Keratinocyte (primary cell): ENCODE data around the gene PLG.

Experiments used
- EZH2 ChIP-seq: IDR thresholded peaks from one replicate; pipeline ENCODE4 v1.6.1; 2012; ENCODE audit warnings: inconsistent platforms, mild to moderate bottlenecking, low read length, moderate library complexity
- TF ChIP-seq, protein P1 (sequence below), 3 experiments: IDR thresholded peaks in 1 of 3; conservative IDR thresholded peaks in 1 of 3; optimal IDR thresholded peaks in 1 of 3; 2 replicates in 2 of 3; 3 replicates in 1 of 3; pipeline versions ENCODE3 to v1.5.1; 2011; ENCODE audit warnings: low read length in 3 of 3, mild to moderate bottlenecking in 3 of 3, moderate library complexity in 2 of 3, control low read depth in 1 of 3, inconsistent platforms in 1 of 3; ENCODE audit not compliant: insufficient read depth in 2 of 3; ENCODE audit errors: extremely low read depth in 1 of 3

DNA sequence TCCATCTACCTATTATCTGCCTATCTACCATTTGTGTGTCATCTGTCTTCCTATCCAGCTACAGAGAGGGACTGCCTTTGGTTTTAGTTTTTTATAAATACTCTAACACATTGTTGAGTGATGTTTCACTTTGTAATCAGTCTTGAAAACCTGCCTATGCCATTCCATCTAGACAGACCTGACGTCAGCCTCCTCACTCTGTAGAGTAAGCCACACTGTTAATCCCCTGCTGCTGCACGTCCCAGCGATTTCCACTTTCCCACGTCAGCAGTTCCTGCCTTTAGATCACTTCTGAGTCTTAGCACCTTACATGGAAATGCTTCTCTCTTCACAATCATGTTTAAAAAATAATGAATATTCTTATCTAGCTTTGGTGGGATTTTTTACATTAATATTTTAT is 54.8 kb downstream of the PLG start:
- TF ChIP-seq, protein P1, sequence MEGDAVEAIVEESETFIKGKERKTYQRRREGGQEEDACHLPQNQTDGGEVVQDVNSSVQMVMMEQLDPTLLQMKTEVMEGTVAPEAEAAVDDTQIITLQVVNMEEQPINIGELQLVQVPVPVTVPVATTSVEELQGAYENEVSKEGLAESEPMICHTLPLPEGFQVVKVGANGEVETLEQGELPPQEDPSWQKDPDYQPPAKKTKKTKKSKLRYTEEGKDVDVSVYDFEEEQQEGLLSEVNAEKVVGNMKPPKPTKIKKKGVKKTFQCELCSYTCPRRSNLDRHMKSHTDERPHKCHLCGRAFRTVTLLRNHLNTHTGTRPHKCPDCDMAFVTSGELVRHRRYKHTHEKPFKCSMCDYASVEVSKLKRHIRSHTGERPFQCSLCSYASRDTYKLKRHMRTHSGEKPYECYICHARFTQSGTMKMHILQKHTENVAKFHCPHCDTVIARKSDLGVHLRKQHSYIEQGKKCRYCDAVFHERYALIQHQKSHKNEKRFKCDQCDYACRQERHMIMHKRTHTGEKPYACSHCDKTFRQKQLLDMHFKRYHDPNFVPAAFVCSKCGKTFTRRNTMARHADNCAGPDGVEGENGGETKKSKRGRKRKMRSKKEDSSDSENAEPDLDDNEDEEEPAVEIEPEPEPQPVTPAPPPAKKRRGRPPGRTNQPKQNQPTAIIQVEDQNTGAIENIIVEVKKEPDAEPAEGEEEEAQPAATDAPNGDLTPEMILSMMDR (optimal IDR thresholded peaks at IDR 0.05 in 1 of 3, IDR thresholded peaks at IDR 0.05 in 1 of 3, conservative IDR thresholded peaks at IDR 0.05 in 1 of 3; ENCODE audit: extremely low read depth in 1 of 3, insufficient read depth in 2 of 3, low read length in 3 of 3): no peak
- no peak for TF ChIP-seq EZH2
